K562 treated with DMSO at 1 percent for 48 hours (cell line): ENCODE measurements around the gene CTCFL. TPM values are rescaled to one million over a fixed set of nuclear protein-coding genes. Genes with fewer than 3 reads are reported as not detected.

Source experiments
- total RNA-seq: library from RNA; unstranded; fragments of 300-600 nt; gene quantifications from 2 replicates; pipeline ENCODE4 v1.2.3, GENCODE V29; 2022; ENCODE audit warnings: low replicate concordance; ENCODE audit errors: extremely low read depth

CTCFL gene
- not detected in 2 replicates for total RNA-seq

GRCh38 chr20:57524511-57525176, at the start of gene CTCFL:
Gene CTCFL, minus strand, starts transcription at chr20:57525140. Its CDS starts 935 bp downstream, at chr20:57524205.

GRCh38 chr20:57560554-57561355, 35.8 kb upstream of the CTCFL start, which contains the start of gene PCK1:
Gene PCK1, plus strand, starts transcription at chr20:57561110. Its CDS starts 302 bp downstream, at chr20:57561412.

Other genes starting within 250 kb of the CTCFL start
- gene SPO11, start 195.3 kb downstream of the CTCFL start, total RNA-seq = not detected in 2 replicates
- gene RAE1, start 173.9 kb downstream of the CTCFL start, total RNA-seq = not detected in 2 replicates
- not detected in 2 replicates for gene RBM38, start 133.7 kb downstream of the CTCFL start, total RNA-seq
- not detected in 2 replicates for gene PCK1, start 36.0 kb upstream of the CTCFL start, total RNA-seq
- gene ZBP1, start 95.3 kb upstream of the CTCFL start, total RNA-seq = not detected in 2 replicates
- gene PMEPA1, start 184.9 kb upstream of the CTCFL start, total RNA-seq = not detected in 2 replicates